ENCODE data around the gene CMYA5.

CMYA5 gene

DNA sequence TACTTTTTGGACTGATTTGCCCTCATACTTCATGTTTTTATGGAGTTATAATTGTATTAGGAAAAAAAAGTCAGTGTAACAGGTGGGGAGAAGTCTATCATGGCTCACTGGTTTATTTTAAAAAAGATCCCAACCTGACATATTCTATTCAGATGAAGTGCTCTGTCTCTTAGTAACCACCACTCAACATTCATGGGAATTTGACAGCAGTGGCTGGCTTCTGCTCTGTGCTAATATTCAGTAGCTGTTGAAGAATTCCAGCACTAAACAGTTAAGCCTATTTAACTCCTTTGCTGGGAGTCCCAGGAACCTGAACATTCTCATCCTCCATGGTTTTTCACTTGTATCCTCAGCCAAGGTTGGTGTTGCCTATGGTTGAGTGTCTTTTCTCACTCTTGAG, 23.1 kb downstream of the CMYA5 start:
- DNase-seq (ENCODE audit: low read depth in 1 of 2, low spot score in 1 of 2): no peak
- TF ChIP-seq JUND (IDR thresholded peaks at IDR 0.05; ENCODE audit: low read depth): no peak
- in situ Hi-C loops (cut with HindIII; ENCODE audit: low pct_unique_long_range_greater_than_20kb, low sequenced_read_pairs): no loop called here

- in situ Hi-C loops (cut with HindIII; ENCODE audit: low pct_unique_long_range_greater_than_20kb, low sequenced_read_pairs): no loop called here
- TF ChIP-seq JUND (IDR thresholded peaks at IDR 0.05; ENCODE audit: low read depth): no peak
- no peak for DNase-seq (ENCODE audit: low read depth in 1 of 2, low spot score in 1 of 2)
Measured at GRCh38 chr5:79713727-79714126, 24.1 kb downstream of the CMYA5 start.

DNA sequence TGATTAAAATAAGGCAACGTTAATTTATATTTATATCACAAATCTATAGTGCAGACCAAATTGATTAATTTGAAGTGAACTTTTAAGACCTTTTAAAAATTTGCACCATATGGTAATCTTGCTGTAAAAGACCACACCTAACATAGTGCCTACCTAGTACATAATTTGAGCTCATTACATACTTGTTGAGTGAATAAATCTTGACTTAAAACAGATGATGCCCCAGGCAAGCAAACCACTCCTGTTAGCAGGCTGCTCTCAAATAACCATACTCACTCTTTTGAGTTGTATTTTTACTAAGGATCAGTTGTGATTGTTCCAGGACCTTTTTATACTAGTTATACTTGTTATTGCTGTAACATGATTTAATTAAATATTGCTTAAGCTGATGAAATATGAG, 27.2 kb downstream of the CMYA5 start:
- no peak for TF ChIP-seq JUND (IDR thresholded peaks at IDR 0.05; ENCODE audit: low read depth)
- no peak for DNase-seq (ENCODE audit: low read depth in 1 of 2, low spot score in 1 of 2)
- in situ Hi-C loops (cut with HindIII; ENCODE audit: low pct_unique_long_range_greater_than_20kb, low sequenced_read_pairs): no loop called here

GRCh38 chr5:79720096-79720495, 30.5 kb downstream of the CMYA5 start:
- TF ChIP-seq JUND (IDR thresholded peaks at IDR 0.05; ENCODE audit: low read depth): no peak
- DNase-seq (ENCODE audit: low read depth in 1 of 2, low spot score in 1 of 2): no peak
- in situ Hi-C loops (cut with HindIII; ENCODE audit: low pct_unique_long_range_greater_than_20kb, low sequenced_read_pairs): no loop called here

- no peak for DNase-seq (ENCODE audit: low read depth in 1 of 2, low spot score in 1 of 2)
- in situ Hi-C loops (cut with HindIII; ENCODE audit: low pct_unique_long_range_greater_than_20kb, low sequenced_read_pairs): no loop called here
- no peak for TF ChIP-seq JUND (IDR thresholded peaks at IDR 0.05; ENCODE audit: low read depth)
Measured at GRCh38 chr5:79727451-79728355, 38.1 kb downstream of the CMYA5 start.

- in situ Hi-C loops (cut with HindIII; ENCODE audit: low pct_unique_long_range_greater_than_20kb, low sequenced_read_pairs): no loop called here
Measured at GRCh38 chr5:79728396-79728795, 38.8 kb downstream of the CMYA5 start.

GRCh38 chr5:79729679-79730078, 40.0 kb downstream of the CMYA5 start:
- in situ Hi-C loops (cut with HindIII; ENCODE audit: low pct_unique_long_range_greater_than_20kb, low sequenced_read_pairs): no loop called here
- DNase-seq (ENCODE audit: low read depth in 1 of 2, low spot score in 1 of 2): no peak
- TF ChIP-seq JUND (IDR thresholded peaks at IDR 0.05; ENCODE audit: low read depth): no peak

More at GRCh38 chr5:79728396-79728795, 38.8 kb downstream of the CMYA5 start:
- no peak for TF ChIP-seq JUND (IDR thresholded peaks at IDR 0.05; ENCODE audit: low read depth)
- no peak for DNase-seq (ENCODE audit: low read depth in 1 of 2, low spot score in 1 of 2)

DNA sequence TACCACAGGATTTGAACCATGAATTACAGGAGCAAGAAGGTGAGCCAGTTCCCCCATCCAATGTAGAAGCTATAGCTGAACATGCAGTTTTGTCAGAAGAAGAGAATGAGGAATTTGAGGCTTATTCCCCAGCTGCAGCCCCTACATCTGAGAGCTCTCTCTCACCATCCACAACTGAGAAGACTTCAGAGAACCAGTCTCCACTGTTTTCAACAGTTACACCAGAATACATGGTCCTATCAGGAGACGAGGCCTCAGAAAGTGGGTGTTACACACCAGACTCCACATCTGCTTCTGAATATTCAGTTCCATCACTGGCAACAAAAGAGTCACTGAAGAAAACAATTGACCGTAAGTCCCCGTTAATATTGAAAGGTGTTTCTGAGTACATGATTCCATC, 40.9 kb downstream of the CMYA5 start:
- no peak for DNase-seq (ENCODE audit: low read depth in 1 of 2, low spot score in 1 of 2)
- no peak for TF ChIP-seq JUND (IDR thresholded peaks at IDR 0.05; ENCODE audit: low read depth)
- in situ Hi-C loops (cut with HindIII; ENCODE audit: low pct_unique_long_range_greater_than_20kb, low sequenced_read_pairs): no loop called here

- no peak for DNase-seq (ENCODE audit: low read depth in 1 of 2, low spot score in 1 of 2)
- no peak for TF ChIP-seq JUND (IDR thresholded peaks at IDR 0.05; ENCODE audit: low read depth)
- in situ Hi-C loops (cut with HindIII; ENCODE audit: low pct_unique_long_range_greater_than_20kb, low sequenced_read_pairs): no loop called here
Measured at GRCh38 chr5:79731775-79732174, 42.1 kb downstream of the CMYA5 start.

GRCh38 chr5:79736528-79737514, 47.2 kb downstream of the CMYA5 start:
- TF ChIP-seq JUND (IDR thresholded peaks at IDR 0.05; ENCODE audit: low read depth): no peak
- in situ Hi-C loops (cut with HindIII; ENCODE audit: low pct_unique_long_range_greater_than_20kb, low sequenced_read_pairs): no loop called here
- DNase-seq (ENCODE audit: low read depth in 1 of 2, low spot score in 1 of 2): no peak

DNA sequence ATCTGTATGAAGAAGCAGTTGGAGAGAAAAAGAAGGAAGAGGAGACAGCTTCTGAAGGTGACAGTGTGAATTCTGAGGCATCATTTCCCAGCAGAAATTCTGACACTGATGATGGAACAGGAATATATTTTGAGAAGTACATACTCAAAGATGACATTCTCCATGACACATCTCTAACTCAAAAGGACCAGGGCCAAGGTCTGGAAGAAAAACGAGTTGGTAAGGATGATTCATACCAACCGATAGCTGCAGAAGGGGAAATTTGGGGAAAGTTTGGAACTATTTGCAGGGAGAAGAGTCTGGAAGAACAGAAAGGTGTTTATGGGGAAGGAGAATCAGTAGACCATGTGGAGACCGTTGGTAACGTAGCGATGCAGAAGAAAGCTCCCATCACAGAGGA, 48.7 kb downstream of the CMYA5 start:
- DNase-seq (ENCODE audit: low read depth in 1 of 2, low spot score in 1 of 2): no peak
- in situ Hi-C loops (cut with HindIII; ENCODE audit: low pct_unique_long_range_greater_than_20kb, low sequenced_read_pairs): no loop called here
- TF ChIP-seq JUND (IDR thresholded peaks at IDR 0.05; ENCODE audit: low read depth): no peak

DNA sequence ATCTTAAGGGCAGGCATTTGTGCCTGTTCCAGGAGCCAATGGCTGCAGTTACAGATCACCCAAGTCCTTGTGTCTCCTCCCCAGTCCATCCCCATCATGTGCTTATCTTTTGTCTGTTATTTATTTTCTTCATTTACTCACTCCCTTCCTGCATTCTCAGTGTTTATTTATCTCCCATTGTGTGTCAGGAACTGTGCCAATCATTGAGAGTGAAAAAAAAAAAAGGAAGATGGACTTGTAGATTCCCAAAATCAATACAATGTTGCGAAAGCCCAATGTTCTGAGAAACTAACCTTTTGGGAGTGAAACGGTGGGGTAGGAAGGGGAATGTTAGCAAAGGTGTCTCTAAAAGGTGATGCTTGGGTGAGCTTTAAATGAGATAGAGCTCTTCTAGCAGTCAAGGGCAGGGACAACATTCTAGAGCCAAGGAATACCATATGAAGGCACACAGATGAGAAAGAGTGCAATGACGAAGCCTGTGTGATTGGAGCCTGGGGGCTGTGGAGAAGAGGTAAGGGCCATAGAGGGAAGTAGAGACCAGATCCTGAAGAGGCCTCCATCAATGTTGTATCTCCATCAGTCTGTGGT, 53.0 kb downstream of the CMYA5 start:
- peak in 1 of 2 experiments; percentile 5 for DNase-seq (ENCODE audit: low read depth in 1 of 2, low spot score in 1 of 2)
- TF ChIP-seq JUND (IDR thresholded peaks at IDR 0.05; ENCODE audit: low read depth): no peak
- in situ Hi-C loops (cut with HindIII; ENCODE audit: low pct_unique_long_range_greater_than_20kb, low sequenced_read_pairs): no loop called here
